GM18517 (cell line): ENCODE measurements around the gene NDUFC1.
"Not testable (repeated sequence)": the region's sequence is repeated elsewhere in the genome, so short reads cannot be mapped to it uniquely, and the experiment has no call there.

Source experiments
- ATAC-seq: cut with Tn5 transposase; IDR thresholded peaks from one replicate; pipeline ENCODE4 v1.9.1; 2021; ENCODE audit warnings: mild to moderate bottlenecking, moderate library complexity; ENCODE audit not compliant: unreplicated experiment

Gene NDUFC1

GRCh38 chr4:139299536-139299935 lies 2.7 kb downstream of the NDUFC1 start:
- ATAC-seq = no peak

- ATAC-seq = no peak
Measured at GRCh38 chr4:139297001-139297410, 5.3 kb downstream of the NDUFC1 start.

DNA sequence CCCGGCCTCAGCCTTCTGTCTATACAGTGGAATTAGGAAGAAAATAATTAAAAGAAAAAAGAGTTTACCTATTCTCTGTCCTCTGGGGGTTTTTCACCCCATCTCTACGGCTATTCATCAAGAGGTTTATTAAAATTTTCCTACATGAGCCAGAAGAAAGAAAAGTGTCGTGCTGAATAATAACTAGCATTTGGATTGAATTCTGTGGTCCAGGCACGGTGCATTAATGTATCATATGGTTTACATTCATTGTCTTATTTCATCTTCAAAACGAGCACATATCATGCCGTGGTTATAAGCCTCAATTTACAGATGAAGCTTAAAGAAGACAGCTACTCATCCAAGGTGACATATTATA lies 6.4 kb downstream of the NDUFC1 start:
- ATAC-seq = peak; percentile 1

DNA sequence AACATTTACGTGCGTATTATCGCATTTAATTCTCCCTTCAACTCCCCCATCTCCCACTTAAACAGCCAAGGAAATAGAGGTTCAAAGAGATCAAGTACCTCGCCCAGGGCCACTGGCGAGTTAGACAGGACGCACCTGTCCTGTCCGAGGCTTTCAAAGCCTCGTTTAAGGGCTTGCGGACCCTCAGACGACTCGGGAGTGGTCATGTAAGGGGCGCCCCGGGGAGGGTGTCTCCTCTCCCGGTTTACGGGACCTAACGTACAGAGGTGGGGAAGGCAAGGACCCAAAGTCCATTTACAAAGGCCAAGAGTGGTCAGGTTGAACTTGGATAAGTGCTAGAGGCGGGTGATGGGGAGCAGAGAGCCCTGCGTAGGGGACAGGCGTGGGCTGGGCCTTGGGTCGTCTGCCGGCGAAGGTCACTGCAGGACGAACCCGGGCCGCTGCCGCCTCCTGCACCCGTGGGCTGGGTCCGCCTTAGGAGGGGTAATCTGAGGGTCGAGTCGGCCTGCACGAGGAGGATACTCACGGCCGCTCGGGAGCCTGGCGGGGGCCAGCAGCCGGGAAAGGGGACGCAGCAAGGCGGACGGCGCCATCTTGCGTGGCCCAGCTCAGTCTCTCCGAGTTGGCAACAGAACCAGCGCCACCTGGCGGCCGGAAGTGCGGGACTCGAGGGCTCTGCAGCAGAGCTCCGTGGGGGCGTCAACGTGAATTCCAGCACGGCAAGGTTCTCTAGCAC lies 6.9 kb downstream of the NDUFC1 start:
- peak; percentile 92 for ATAC-seq

- no peak for ATAC-seq
Measured at GRCh38 chr4:139286186-139286698, 16.0 kb downstream of the NDUFC1 start.

DNA sequence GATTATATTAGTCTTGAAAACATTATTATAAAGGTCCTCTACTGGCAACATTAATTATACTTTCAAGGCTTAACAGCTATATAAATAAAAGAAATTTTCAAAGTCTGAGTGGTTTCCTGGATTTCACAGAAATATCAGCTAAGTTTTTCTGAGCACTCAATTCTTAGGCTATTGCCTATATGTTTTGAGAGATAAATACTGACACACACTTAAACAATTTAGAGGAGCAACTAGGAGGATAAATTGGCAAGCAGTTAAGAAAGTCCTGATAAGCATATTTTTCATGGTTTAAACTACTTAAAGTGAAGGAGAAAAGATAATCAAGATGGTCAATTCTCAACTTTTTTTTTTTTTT lies 19.6 kb downstream of the NDUFC1 start:
- ATAC-seq = no peak

GRCh38 chr4:139282065-139282720 lies 20.1 kb downstream of the NDUFC1 start:
- no peak for ATAC-seq

GRCh38 chr4:139279760-139280620 lies 22.3 kb downstream of the NDUFC1 start, which contains the start of gene MGARP:
MGARP (minus strand) TSS chr4:139280225; CDS start chr4:139280158, 67 bp downstream.
- ATAC-seq = no peak

DNA sequence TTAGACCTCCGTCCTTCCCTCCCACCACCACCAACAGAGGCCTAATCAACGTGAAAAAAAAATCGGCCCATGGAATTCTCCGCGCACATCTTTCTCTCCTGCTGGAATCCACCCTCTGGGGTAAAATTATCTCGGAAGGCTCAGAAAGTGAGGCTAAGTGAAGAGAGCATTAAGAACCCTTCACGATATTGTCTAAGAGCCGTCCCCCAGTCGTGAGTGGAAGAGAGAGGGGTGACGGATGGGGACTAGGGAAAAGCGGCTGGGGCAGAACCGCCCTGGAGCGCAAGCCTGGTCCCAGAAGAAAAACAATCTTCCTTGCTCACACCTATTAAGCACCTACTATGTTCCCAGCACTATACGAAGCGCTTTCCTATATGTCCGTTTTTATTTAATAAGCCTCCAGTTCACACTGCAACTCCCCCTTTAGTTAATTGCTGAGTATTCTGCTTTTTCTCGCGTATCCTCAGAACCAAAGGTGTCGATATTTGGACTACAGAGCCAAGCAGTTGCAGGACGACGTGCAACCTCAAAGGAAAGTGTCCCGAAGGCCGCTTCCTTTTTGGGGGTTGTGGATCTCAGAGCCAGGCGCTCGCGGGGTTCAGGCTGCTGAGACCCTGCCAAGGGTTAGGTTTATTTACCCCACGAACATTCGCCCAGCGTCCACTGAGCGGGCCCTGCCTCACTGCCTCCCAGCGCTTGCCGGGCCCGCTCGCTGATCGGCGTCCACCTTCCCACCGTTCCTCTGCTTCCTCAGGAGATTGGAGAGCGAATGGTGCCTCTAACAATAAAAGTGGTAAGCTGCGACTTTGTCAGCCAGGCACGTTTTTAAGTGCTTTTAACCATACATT lies 23.1 kb downstream of the NDUFC1 start:
- ATAC-seq = no peak

DNA sequence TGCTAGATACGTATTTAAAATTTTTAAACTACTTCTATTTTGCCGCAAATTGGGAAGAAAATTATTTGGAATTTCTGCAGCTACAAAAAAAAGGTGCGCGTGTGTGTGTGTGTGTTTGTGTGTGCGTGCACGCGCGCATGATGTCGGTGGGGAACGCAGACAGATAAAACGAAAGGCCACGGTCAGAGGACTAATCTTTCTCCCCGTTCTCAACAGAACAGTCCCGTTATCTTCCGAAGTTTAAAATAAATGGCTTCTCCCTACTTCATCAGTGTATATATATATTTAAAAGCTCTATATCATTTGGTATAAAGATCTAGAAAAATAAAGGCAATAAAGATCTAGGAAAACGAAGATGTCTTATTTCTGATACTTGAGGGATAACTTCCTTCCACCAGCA lies 23.8 kb downstream of the NDUFC1 start:
- ATAC-seq = no peak

- ATAC-seq = no peak
Measured at GRCh38 chr4:139275281-139275735, 27.0 kb downstream of the NDUFC1 start.

GRCh38 chr4:139274790-139275189 lies 27.5 kb downstream of the NDUFC1 start:
- ATAC-seq = no peak

- ATAC-seq = no peak
Measured at GRCh38 chr4:139273835-139274234, 28.4 kb downstream of the NDUFC1 start.

DNA sequence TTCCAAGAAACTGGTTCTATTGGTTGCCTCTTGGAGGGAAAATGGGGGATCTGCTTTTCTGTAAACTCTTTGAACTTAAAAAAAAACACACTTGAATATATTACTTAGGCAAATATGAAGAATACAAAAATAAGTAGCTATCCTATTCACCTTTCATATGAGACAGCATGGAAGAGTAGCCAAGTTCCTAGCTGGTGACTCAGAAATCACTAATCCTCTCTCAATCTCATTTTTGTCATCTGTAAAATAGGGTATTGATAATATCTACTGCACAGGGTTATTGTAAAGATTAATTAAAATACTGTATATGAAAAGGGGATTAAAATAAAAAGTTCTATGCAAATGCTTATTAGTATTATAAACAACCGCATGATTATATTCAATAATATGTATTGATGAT lies 35.0 kb downstream of the NDUFC1 start:
- ATAC-seq = no peak

DNA sequence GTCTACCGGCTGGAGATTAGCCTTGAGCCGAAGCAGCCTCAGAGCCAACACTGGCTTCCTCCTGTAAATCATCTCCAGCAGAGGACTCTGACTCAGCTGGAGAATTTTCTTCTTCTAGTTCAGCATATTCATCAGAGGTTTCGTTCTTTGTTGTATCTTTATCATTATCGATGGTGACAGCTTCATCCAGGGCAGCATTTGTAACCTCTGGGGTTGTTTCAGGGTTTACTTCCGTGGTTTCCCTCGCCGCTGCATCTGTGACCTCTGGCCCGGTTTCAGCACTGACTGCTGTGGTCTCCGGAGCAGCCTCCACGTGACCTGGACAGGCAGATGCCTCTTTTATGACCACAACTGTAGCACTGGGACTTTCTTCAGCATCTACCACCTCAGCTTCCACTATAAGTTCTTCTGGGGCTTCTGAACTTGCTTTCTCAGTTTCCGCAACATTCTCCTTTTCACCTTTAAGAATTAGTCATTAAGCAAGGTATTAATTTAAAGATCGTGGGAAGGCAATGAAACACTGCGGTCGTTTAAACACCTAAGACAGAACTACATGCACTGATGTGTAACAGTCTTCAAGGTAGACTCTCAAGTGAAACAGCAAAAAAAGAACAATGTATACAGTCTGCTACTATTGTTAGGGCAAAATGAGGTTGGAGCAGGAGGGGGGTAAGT lies 35.6 kb downstream of the NDUFC1 start:
- peak; percentile 97 for ATAC-seq

- no peak for ATAC-seq
Measured at GRCh38 chr4:139266208-139266582, 36.1 kb downstream of the NDUFC1 start.

DNA sequence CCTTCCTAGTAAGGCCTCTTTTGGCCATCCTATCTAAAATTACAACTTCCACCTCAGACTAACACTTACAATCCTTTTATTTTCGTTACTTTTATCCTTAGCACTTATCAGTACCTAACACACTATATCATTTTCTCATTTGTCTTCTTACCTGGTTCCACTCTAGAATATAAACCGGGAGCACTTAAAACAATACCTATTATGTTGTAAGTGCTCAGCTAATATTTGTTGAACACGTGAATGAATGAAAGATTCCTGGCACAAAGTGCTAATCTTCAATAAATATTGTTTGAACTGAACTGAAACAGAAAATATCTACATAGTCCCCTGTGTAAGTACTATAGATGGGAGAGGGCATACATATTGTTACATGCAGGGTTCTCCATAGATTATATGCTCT lies 36.6 kb downstream of the NDUFC1 start:
- no peak for ATAC-seq

DNA sequence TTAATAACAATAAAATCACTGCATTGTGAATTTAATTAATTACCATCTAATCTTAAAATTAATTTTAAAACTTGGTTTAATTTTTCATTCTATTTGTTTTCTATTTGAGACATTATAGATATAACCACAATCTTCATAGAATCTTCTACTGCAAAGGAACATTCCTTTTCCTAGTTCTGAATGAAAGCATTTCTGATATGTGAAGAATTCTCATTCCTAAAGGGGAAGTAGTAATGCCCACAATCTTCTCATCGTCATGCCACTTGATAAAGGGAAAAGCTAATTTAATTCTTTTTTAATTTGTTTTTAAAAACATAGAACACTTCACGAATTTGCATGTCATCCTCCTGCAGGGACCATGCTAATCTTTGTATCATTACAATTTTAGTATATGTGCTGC lies 45.9 kb downstream of the NDUFC1 start:
- no peak for ATAC-seq

DNA sequence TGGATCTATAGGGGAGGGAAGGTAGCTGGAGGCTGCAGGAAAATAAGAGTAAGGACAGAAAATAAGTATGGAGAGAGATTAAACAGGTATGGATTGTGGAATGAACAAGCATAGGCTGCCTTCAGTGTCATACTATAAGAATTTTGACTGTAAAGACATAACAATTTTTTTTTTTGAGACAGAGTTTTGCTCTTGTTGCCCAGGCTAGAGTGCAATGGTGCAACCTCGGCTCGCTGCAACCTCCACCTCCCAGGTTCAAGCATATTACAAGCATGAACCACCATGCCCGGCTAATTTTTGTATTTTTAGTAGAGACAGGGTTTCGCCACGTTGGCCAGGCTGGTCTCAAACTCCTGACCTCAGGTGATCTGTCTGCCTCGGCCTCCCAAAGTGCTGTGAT lies 46.7 kb downstream of the NDUFC1 start:
- not testable (repeated sequence) for ATAC-seq

- ATAC-seq = no peak
Measured at GRCh38 chr4:139253713-139254112, 48.6 kb downstream of the NDUFC1 start.
